Measurements from ENCODE around the gene B3GLCT. TPM values are rescaled to one million over a fixed set of nuclear protein-coding genes. Genes with fewer than 3 reads are reported as not detected.

The B3GLCT gene
- total and polyA plus RNA-seq, 2 of the 13 experiments (the other 11 are each of a cell fraction or from before 2014, with no cell fraction given), result 2.0 to 7.1 TPM

DNA sequence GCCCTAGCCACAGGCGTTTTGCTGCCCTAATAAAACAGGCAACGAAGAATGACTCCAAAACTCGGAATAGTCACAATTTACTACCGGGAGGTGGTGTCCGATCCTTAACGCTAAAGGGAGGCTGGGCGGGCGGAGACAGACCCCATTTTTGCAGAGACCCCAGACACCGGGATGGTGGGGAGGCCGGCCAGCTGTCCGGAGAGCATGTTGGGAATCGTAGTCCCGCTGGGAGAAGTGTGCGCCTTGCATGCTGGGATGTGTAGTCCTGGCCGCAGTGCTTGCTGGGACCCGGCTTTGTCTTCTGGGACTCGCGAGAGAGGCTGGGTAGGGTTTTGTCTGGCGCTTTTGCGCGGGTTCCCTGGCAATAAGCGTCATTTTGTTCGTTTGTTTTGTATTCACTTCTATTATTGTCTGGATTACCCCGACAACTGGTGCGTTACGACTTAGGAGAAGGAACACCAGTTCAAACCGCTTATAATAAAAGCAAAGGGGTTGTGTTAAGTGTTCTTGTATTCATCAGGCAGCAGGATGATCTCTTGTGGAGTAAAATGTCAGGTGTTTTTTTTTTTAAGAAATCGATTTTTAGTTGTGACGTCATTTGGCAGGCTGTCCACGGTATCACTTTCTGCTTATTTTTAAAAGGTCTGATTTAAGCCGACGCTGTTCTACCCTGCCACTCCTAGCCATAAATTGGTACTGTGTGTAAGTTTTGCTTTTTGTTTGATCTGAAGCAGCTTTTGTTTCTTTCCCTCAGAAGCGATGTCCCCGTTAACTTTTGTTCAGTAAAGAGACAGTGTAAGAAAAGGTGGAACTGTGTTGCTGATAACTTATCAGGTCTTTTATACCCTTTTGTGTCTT lies 37.4 kb upstream of the B3GLCT start (continued):
- TF ChIP-seq HNRNPK (IDR thresholded peaks at IDR 0.05; ENCODE audit: low read depth, low read length, poor library complexity, severe bottlenecking), result no peak
- TF ChIP-seq, protein P1, sequence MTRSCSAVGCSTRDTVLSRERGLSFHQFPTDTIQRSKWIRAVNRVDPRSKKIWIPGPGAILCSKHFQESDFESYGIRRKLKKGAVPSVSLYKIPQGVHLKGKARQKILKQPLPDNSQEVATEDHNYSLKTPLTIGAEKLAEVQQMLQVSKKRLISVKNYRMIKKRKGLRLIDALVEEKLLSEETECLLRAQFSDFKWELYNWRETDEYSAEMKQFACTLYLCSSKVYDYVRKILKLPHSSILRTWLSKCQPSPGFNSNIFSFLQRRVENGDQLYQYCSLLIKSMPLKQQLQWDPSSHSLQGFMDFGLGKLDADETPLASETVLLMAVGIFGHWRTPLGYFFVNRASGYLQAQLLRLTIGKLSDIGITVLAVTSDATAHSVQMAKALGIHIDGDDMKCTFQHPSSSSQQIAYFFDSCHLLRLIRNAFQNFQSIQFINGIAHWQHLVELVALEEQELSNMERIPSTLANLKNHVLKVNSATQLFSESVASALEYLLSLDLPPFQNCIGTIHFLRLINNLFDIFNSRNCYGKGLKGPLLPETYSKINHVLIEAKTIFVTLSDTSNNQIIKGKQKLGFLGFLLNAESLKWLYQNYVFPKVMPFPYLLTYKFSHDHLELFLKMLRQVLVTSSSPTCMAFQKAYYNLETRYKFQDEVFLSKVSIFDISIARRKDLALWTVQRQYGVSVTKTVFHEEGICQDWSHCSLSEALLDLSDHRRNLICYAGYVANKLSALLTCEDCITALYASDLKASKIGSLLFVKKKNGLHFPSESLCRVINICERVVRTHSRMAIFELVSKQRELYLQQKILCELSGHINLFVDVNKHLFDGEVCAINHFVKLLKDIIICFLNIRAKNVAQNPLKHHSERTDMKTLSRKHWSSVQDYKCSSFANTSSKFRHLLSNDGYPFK (CRISPR knock-in tag; IDR thresholded peaks at IDR 0.05; ENCODE audit: borderline replicate concordance), result no peak; the same call in 1 of the 2 replicates
- TF ChIP-seq ZNF232 (CRISPR knock-in tag; IDR thresholded peaks at IDR 0.05; ENCODE audit: borderline replicate concordance), result no peak
- TF ChIP-seq XRCC5 (optimal IDR thresholded peaks at IDR 0.05; ENCODE audit: low read length), result peak; percentile 42
- TF ChIP-seq ZBTB7A (CRISPR knock-in tag; IDR thresholded peaks at IDR 0.05), result no peak
- TF ChIP-seq ELF4 (CRISPR knock-in tag; IDR thresholded peaks at IDR 0.05; ENCODE audit: borderline replicate concordance), result peak; percentile 82
- TF ChIP-seq, protein P2, sequence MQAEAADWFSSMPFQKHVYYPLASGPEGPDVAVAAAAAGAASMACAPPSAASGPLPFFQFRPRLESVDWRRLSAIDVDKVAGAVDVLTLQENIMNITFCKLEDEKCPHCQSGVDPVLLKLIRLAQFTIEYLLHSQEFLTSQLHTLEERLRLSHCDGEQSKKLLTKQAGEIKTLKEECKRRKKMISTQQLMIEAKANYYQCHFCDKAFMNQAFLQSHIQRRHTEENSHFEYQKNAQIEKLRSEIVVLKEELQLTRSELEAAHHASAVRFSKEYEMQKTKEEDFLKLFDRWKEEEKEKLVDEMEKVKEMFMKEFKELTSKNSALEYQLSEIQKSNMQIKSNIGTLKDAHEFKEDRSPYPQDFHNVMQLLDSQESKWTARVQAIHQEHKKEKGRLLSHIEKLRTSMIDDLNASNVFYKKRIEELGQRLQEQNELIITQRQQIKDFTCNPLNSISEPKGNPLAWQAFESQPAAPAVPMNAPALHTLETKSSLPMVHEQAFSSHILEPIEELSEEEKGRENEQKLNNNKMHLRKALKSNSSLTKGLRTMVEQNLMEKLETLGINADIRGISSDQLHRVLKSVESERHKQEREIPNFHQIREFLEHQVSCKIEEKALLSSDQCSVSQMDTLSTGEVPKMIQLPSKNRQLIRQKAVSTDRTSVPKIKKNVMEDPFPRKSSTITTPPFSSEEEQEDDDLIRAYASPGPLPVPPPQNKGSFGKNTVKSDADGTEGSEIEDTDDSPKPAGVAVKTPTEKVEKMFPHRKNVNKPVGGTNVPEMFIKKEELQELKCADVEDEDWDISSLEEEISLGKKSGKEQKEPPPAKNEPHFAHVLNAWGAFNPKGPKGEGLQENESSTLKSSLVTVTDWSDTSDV (CRISPR knock-in tag; IDR thresholded peaks at IDR 0.05), result 0 out of 2 replicates have a peak, but pooled peaks have one; percentile 10
- no peak for TF ChIP-seq BORCS8-MEF2B (CRISPR knock-in tag; IDR thresholded peaks at IDR 0.05)
- TF ChIP-seq HNRNPUL1 (IDR thresholded peaks at IDR 0.05; ENCODE audit: low read depth, low read length), result no peak
- TF ChIP-seq KDM3A (CRISPR knock-in tag; IDR thresholded peaks at IDR 0.05; ENCODE audit: low read depth), result no peak
- TF ChIP-seq HOXA7 (CRISPR knock-in tag; IDR thresholded peaks at IDR 0.05), result no peak
- TF ChIP-seq, protein P3, sequence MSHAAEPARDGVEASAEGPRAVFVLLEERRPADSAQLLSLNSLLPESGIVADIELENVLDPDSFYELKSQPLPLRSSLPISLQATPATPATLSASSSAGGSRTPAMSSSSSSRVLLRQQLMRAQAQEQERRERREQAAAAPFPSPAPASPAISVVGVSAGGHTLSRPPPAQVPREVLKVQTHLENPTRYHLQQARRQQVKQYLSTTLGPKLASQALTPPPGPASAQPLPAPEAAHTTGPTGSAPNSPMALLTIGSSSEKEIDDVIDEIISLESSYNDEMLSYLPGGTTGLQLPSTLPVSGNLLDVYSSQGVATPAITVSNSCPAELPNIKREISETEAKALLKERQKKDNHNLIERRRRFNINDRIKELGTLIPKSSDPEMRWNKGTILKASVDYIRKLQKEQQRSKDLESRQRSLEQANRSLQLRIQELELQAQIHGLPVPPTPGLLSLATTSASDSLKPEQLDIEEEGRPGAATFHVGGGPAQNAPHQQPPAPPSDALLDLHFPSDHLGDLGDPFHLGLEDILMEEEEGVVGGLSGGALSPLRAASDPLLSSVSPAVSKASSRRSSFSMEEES (CRISPR knock-in tag; IDR thresholded peaks at IDR 0.05), result no peak
- TF ChIP-seq RAD51 (IDR thresholded peaks at IDR 0.05; ENCODE audit: borderline replicate concordance), result no peak
- TF ChIP-seq MED13 (CRISPR knock-in tag; IDR thresholded peaks at IDR 0.05), result no peak
- TF ChIP-seq, protein P4, sequence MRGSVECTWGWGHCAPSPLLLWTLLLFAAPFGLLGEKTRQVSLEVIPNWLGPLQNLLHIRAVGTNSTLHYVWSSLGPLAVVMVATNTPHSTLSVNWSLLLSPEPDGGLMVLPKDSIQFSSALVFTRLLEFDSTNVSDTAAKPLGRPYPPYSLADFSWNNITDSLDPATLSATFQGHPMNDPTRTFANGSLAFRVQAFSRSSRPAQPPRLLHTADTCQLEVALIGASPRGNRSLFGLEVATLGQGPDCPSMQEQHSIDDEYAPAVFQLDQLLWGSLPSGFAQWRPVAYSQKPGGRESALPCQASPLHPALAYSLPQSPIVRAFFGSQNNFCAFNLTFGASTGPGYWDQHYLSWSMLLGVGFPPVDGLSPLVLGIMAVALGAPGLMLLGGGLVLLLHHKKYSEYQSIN (CRISPR knock-in tag; IDR thresholded peaks at IDR 0.05; ENCODE audit: borderline replicate concordance), result no peak
- TF ChIP-seq ZNF468 (CRISPR knock-in tag; IDR thresholded peaks at IDR 0.05), result no peak
- TF ChIP-seq ZNF567 (CRISPR knock-in tag; IDR thresholded peaks at IDR 0.05; ENCODE audit: borderline replicate concordance), result no peak
- no peak for TF ChIP-seq ZNF20 (CRISPR knock-in tag; IDR thresholded peaks at IDR 0.05)
